OCI-LY7 (cell line): ENCODE measurements around the gene NR1H2. TPM values are rescaled to one million over a fixed set of nuclear protein-coding genes. Genes with fewer than 3 reads are reported as not detected.
A peak's percentile ranks its signal among the peaks of the same experiment; 100 is the strongest.

Source experiments
- BruUV-seq: library from RNA; stranded (reverse); fragments of 400-500 nt; replicated peaks from 2 replicates; lab custom pipeline; 2021; lab: Mats Ljungman, UMichigan
- CTCF ChIA-PET: fragments of 300-600 bp; sonication (Branson Sonifier 250); formaldehyde crosslinking; loops from one replicate; lab custom pipeline; 2022; ENCODE audit warnings: antibody characterized with exemption; ENCODE audit not compliant: unreplicated experiment; lab: Charles Lee
- POLR2A ChIA-PET: fragments of 300-600 bp; sonication (Branson Sonifier 250); formaldehyde crosslinking; loops from one replicate; lab custom pipeline; 2022; ENCODE audit warnings: antibody characterized with exemption; lab: Charles Lee
- DNase-seq: peaks from one replicate; pipeline ENCODE4 v3.0.0-alpha.2; 2015; ENCODE audit warnings: low spot score
- H2AFZ ChIP-seq: fragments of 200-600 bp; sonication (generic), shearing (Covaris generic); 2 replicates; pipeline ENCODE4 v1.6.1; 2014; ENCODE audit warnings: mild to moderate bottlenecking, antibody characterized with exemption, low read length, moderate library complexity
- H3K27ac ChIP-seq: fragments of 200-600 bp; sonication (generic); 2 replicates; pipeline ENCODE4 v1.5.1; 2014; ENCODE audit warnings: mixed run types, low read depth, mild to moderate bottlenecking, moderate library complexity, low read length, inconsistent platforms; ENCODE audit not compliant: poor library complexity, severe bottlenecking
- H3K36me3 ChIP-seq: fragments of 200-600 bp; sonication (generic); 2 replicates; pipeline ENCODE4 v1.6.1; 2014; ENCODE audit warnings: mild to moderate bottlenecking, antibody characterized with exemption, low read length, moderate library complexity, mixed read lengths; ENCODE audit not compliant: insufficient read depth
- H3K4me1 ChIP-seq: fragments of 200-600 bp; sonication (generic); 2 replicates; pipeline ENCODE4 v1.5.1; 2014; ENCODE audit warnings: mild to moderate bottlenecking, low read length; ENCODE audit not compliant: insufficient read depth, poor library complexity, severe bottlenecking
- H3K4me2 ChIP-seq: fragments of 200-600 bp; sonication (generic); 2 replicates; pipeline ENCODE4 v1.6.1; 2014; ENCODE audit warnings: mild to moderate bottlenecking, low read length
- H3K4me3 ChIP-seq: fragments of 200-600 bp; sonication (generic); 2 replicates; pipeline ENCODE4 v1.5.1; 2014; ENCODE audit warnings: mild to moderate bottlenecking, low read depth, low read length; ENCODE audit not compliant: poor library complexity, severe bottlenecking
- H3K79me2 ChIP-seq: fragments of 200-600 bp; sonication (generic); 2 replicates; pipeline ENCODE4 v1.6.1; 2016; ENCODE audit warnings: low read depth, mild to moderate bottlenecking, low read length, moderate library complexity, mixed read lengths; ENCODE audit not compliant: insufficient read depth
- H3K9me2 ChIP-seq: fragments of 200-600 bp; sonication (generic); 2 replicates; pipeline ENCODE4 v1.6.1; 2016; ENCODE audit warnings: mild to moderate bottlenecking, low read length, mixed read lengths; ENCODE audit not compliant: insufficient read depth
- H3K9me3 ChIP-seq: fragments of 200-600 bp; sonication (generic); 2 replicates; pipeline ENCODE4 v1.6.1; 2014; ENCODE audit warnings: mild to moderate bottlenecking, mixed run types, low read length, mixed read lengths
- H4K20me1 ChIP-seq: fragments of 200-600 bp; sonication (generic); 2 replicates; pipeline ENCODE4 v1.6.1; 2014; ENCODE audit warnings: mild to moderate bottlenecking, antibody characterized with exemption, low read length, moderate library complexity, mixed read lengths; ENCODE audit not compliant: insufficient read depth
- EZH2phosphoT487 ChIP-seq: fragments of 200-600 bp; sonication (generic); IDR thresholded peaks from 2 replicates; pipeline ENCODE4 v1.6.1; 2018; ENCODE audit warnings: low read depth, borderline replicate concordance, mild to moderate bottlenecking, mixed run types, antibody characterized with exemption, low read length, moderate library complexity, mixed read lengths
- intact Hi-C: fragments of 100-400 bp; cut with micrococcal nuclease; formaldehyde crosslinking; loops from one replicate; pipeline ENCODE4 v1.10.0; 2022; ENCODE audit not compliant: unreplicated experiment
- total RNA-seq, 2 experiments: library from RNA; depleted of rRNA in 1 of 2; stranded (reverse); fragments of >200 nt in 1 of 2; shearing (Covaris generic) in 1 of 2; gene quantifications; 2 replicates each; pipeline ENCODE4 v1.2.3, GENCODE V29; 2014 to 2022
- TF ChIP-seq, protein P1 (sequence below): fragments of 200-600 bp; sonication (generic); conservative IDR thresholded peaks from 2 replicates; pipeline ENCODE4 v1.5.1; 2014; ENCODE audit warnings: mild to moderate bottlenecking, antibody characterized with exemption, low read length, moderate library complexity, mixed read lengths

Gene NR1H2
- total RNA-seq, 2 experiments from 2014 or later, result 41.2 to 65.7 TPM

DNA sequence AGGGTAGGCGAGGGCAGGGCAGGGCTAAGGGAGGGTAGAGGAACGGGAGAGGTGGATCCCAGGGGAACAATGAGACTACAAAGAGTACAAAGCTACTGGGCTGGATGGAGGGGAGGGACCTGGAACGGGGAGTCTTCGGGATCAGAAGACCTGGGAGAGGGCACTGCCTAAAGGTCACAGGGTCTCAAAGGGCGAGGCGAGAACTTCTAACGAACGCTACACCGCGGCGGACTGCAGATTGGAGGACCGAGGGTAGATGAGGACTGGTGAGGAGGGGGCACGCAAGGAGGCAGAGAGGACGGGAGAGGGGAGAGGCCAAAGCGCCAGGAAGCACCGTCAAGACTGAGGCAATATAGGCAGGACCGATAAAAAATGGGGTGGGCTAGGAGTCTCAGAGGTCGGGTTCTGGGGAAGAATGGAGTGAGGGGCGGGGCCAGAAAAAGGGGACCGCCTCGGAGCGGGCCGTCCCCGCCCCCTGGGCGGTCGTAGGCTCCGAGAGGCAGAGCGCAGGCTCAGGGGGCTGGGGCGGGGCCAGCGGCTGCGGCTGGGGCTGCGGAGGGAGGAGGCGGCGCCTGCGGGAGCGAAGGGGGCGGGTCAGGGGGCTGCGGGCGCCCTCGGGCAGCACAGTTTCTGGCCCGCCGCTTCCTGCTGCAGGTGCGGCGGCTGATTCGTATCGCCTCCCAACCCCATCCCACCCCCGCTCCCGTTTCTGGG is 45.7 kb upstream of the NR1H2 start:
- H3K4me2 ChIP-seq, result peak overlapping the region; percentile 95

DNA sequence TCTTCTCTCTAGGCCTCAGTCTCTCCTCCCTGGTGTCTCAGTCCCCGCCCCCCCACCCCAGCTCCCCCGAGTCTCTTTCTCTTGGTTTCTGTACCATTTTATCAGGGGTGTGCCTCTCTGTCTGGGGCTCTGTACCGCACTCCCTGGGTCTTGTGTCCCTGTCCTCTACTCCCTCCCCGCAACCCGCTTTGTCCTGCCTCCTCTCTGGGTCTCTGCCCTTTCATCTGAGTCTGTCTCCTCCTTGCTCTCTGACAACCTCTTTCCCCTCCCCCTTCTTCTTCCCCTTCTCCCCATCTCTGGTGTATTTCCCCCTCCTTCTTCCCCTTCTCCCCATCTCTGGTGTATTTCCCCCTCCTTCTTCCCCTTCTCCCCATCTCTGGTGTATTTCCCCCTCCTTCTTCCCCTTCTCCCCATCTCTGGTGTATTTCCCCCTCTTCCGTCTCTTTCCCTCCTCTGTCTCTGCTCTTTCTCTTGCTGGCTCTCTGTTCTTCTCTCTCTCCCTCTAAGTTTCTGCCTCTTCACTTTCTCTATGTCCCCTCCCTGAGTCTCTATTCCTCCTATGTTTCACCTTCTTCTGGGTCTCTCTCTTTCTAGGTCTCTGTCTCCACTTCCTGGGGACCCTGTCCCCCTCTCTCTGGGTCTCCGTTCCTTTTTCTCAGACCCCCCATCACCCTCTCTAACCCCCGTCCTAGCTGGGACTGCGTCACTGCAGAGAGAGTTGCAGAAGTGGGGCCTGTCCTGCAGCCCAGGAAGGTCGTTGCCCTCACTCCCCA is 44.9 kb upstream of the NR1H2 start:
- POLR2A ChIA-PET, result interaction anchor here (0.6 kb wide), 1 partner anchor 1002 kb away, joined by 3 read pairs; no protein-coding TSS in a partner anchor
- no TSS peak for BruUV-seq
- H2AFZ ChIP-seq, result no peak overlapping the region
- no peak for TF ChIP-seq EZH2phosphoT487
- TF ChIP-seq, protein P1, sequence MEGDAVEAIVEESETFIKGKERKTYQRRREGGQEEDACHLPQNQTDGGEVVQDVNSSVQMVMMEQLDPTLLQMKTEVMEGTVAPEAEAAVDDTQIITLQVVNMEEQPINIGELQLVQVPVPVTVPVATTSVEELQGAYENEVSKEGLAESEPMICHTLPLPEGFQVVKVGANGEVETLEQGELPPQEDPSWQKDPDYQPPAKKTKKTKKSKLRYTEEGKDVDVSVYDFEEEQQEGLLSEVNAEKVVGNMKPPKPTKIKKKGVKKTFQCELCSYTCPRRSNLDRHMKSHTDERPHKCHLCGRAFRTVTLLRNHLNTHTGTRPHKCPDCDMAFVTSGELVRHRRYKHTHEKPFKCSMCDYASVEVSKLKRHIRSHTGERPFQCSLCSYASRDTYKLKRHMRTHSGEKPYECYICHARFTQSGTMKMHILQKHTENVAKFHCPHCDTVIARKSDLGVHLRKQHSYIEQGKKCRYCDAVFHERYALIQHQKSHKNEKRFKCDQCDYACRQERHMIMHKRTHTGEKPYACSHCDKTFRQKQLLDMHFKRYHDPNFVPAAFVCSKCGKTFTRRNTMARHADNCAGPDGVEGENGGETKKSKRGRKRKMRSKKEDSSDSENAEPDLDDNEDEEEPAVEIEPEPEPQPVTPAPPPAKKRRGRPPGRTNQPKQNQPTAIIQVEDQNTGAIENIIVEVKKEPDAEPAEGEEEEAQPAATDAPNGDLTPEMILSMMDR, result no peak
- peak overlapping the region; percentile 95 for H3K4me2 ChIP-seq
- H3K9me2 ChIP-seq, result no peaks in the 10 kb centered on the region
- peaks cover 7% of the 10 kb centered on the region; the same call in 1 of the 2 replicates for H4K20me1 ChIP-seq
- peaks cover 60% of the 10 kb centered on the region for H3K4me1 ChIP-seq
- no peak for DNase-seq
- no peaks in the 10 kb centered on the region for H3K9me3 ChIP-seq
- CTCF ChIA-PET, result no interaction called here
- peak overlapping the region; percentile 79 for H3K27ac ChIP-seq
- peaks cover 33% of the 10 kb centered on the region for H3K79me2 ChIP-seq
- H3K36me3 ChIP-seq, result peaks cover 43% of the 10 kb centered on the region
- intact Hi-C loops, result loop anchor here (2.0 kb wide), 1 partner anchor 13 kb away; no protein-coding TSS in a partner anchor
- H3K4me3 ChIP-seq, result peak overlapping the region; percentile 68

More for the DNA sequence above, 45.7 kb upstream of the NR1H2 start:
- peaks cover 35% of the 10 kb centered on the region for H3K79me2 ChIP-seq
- peaks cover 59% of the 10 kb centered on the region for H3K4me1 ChIP-seq
- peaks cover 14% of the 10 kb centered on the region; the same call in 1 of the 2 replicates for H4K20me1 ChIP-seq
- CTCF ChIA-PET, result no interaction called here
- DNase-seq, result peak; percentile 95
- peak overlapping the region; percentile 79 for H3K27ac ChIP-seq
- no peak for TF ChIP-seq EZH2phosphoT487
- TF ChIP-seq, protein P1, result no peak
- H3K4me3 ChIP-seq, result peak overlapping the region; percentile 68
- intact Hi-C loops, result loop anchor here (2.0 kb wide), 1 partner anchor 14 kb away; no protein-coding TSS in a partner anchor
- no TSS peak for BruUV-seq
- H2AFZ ChIP-seq, result no peak overlapping the region
- POLR2A ChIA-PET, result interaction anchor here (0.6 to 1.1 kb wide), 2 partner anchors 14 to 1001 kb away, joined by 3 read pairs; no protein-coding TSS in a partner anchor
- H3K36me3 ChIP-seq, result peaks cover 34% of the 10 kb centered on the region
- no peaks in the 10 kb centered on the region for H3K9me2 ChIP-seq
- no peaks in the 10 kb centered on the region for H3K9me3 ChIP-seq
